LNCAP (cell line): ENCODE data around the gene CACNA1C.

Experiments used
- TF ChIP-seq, protein P1 (sequence below): fragments of 450-650 bp; IDR thresholded peaks from 2 replicates; pipeline ENCODE4 v1.5.1; 2017; ENCODE audit warnings: mild to moderate bottlenecking

The CACNA1C gene

DNA sequence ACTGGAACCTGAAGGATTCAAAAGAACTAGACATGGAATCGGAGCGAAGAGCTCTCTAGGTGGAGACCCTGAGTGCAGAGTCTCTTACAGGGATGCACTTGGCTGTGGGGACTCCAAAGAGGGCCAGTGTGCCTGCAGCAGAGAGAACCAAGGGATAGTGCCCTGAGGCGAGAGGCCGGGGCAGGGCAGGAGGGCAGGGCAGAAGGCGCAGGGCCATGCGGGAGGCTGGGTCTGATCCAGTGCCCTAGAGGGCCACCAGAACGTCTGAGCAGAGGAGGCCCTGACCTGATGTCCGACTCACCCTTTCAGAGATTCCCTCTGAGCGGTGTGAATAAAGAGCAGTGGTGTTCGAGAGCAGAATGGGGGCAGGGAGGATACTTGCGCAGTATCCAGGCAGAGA is 536.6 kb downstream of the CACNA1C start:
- TF ChIP-seq, protein P1, sequence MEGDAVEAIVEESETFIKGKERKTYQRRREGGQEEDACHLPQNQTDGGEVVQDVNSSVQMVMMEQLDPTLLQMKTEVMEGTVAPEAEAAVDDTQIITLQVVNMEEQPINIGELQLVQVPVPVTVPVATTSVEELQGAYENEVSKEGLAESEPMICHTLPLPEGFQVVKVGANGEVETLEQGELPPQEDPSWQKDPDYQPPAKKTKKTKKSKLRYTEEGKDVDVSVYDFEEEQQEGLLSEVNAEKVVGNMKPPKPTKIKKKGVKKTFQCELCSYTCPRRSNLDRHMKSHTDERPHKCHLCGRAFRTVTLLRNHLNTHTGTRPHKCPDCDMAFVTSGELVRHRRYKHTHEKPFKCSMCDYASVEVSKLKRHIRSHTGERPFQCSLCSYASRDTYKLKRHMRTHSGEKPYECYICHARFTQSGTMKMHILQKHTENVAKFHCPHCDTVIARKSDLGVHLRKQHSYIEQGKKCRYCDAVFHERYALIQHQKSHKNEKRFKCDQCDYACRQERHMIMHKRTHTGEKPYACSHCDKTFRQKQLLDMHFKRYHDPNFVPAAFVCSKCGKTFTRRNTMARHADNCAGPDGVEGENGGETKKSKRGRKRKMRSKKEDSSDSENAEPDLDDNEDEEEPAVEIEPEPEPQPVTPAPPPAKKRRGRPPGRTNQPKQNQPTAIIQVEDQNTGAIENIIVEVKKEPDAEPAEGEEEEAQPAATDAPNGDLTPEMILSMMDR = no peak

DNA sequence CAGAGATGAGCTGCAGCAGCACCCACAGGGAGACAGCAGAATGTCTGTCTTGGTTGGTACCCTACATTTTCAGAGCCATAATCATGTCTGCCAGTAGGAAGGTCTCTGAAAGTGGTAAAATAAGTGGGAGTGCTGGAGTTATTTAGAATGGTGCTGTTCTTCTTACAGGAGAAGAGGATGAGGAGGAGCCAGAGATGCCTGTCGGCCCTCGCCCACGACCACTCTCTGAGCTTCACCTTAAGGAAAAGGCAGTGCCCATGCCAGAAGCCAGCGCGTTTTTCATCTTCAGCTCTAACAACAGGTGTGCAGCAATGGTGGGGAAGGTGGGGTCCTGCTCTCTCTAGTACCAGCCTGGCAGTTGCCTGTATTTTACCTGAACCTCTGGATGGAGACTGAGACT is 540.3 kb downstream of the CACNA1C start:
- TF ChIP-seq, protein P1 = no peak

DNA sequence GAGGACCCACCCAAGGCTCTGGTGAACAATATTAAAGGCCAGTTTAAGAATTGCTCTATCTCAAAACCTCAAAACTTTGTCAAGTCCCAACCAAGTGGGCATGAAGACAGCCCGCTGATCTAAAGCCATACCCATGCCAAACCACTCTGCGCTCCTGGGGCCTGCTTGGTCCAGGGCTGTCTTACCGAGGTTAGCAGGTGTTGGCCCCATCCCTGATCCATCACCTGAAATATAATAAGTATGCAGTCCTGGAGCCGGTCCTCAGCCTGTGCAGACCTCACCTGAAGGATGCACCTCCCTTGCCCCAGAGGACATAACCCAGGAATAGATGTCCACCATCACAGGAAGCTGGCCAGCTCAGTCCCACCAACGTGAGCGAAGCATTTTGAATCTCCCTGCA is 543.7 kb downstream of the CACNA1C start:
- TF ChIP-seq, protein P1 = no peak

DNA sequence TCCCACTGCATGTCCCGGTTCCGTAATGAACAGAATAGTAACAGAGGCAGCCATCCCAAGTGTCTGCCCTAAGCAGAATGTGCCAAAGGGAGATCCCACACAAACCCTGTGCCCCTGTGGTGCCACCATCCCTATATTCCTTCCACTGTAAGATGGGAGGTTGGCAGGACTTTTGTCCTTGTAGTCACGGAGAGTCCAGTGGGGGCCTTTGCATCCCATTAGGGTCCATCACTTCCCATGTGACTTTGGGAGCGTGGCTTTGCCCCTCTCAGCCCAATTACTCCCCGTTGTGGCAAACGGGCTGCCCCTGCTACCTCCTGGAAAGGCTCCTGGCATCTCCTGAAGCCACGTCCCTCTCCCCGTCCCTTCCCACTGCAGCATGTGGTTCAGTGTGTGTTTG is 552.5 kb downstream of the CACNA1C start:
- TF ChIP-seq, protein P1 = no peak

DNA sequence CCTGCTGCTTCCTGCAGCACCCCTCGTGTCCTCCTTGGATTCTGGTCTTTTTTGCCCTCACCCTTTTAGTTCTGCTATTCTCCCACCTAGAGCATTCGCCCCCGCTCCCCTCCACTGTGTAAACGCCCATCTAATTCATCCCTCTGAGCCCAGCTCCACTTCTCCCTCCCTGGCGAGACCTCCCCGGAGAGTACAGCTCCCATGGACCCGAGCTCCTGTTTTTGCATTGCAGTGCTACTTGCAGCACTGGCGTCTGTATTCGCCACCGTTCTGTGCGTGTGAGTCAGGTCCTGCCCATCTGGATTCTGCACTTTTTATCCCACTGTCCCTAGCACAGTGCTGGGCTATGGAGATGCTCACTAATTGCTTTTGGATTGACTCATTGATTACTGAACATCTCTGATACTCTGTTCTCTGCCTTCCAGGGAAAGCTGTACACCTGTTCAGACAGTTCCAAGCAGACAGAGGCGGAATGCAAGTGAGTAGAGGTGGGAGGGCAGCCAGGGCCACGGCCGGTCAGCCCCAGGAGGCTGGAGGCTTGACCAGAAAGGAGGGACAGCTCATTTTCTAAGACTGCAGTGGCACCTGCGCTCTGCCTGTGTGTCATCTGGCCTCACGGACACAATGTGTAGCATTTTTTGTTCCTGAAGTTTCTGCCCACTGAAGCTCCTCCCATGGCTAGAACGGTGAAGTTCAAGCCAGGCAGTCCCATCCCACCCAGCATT is 553.6 kb downstream of the CACNA1C start:
- TF ChIP-seq, protein P1 = no peak

DNA sequence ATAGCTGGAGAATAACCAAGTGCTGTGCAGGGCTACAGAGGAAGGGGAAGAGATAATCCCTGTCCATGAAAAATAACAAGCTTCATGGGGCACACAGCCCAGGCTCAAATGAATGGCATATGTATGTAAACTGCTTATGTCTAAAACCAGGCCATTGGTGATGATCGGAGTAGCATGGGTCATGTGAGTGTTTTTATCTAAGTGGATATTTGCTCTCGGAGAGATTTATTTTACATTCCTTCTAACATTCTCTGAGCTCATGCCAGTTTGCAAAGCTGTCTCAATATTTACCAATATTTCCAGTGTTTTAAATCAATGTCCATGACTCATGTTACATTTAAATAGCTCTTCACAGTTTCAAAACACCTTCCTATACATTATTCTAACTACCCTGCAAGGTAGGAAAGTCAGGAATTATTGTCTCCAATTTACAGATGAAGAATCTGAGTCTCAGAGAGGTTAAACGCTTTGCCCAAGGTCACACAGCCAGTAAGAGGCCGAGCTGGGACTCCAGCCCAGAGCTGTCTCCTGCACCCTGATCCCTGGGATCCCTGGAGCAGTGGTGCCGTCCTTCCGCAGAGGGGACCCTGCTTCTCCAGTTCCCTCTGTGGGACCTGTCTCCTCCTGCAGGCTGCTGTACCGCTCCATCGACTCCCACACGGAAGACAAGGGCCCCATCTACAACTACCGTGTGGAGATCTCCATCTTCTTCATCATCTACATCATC is 555.3 kb downstream of the CACNA1C start:
- TF ChIP-seq, protein P1 = no peak

DNA sequence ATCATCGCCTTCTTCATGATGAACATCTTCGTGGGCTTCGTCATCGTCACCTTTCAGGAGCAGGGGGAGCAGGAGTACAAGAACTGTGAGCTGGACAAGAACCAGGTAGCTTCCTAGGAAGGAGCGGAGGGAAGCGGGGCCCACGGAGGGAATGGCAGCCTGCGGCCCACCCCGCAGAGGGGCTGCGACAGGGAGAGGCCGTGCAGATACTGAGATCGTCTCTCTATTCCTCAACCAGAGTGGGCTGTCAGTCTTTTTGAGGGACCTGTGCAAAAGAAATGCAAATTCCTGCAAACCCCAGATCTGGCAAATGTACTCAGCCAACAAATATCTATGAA is 555.8 kb downstream of the CACNA1C start:
- TF ChIP-seq, protein P1 = no peak
